CD4-positive, CD25-positive, alpha-beta regulatory T cell (primary cell): ENCODE data around the gene LRRC73. TPM values are rescaled to one million over a fixed set of nuclear protein-coding genes. Genes with fewer than 3 reads are reported as not detected.
A peak's percentile ranks its signal among the peaks of the same experiment; 100 is the strongest.
"Not testable (repeated sequence)": the region's sequence is repeated elsewhere in the genome, so short reads cannot be mapped to it uniquely, and the experiment has no call there.

Experiments used
- ATAC-seq, 2 donors: fragments of 150-1000 bp; cut with Tn5 transposase; one replicate each; pipeline ENCODE4 v1.10.0; 2021; ENCODE audit warnings: low read depth in 2 of 2, moderate number of reproducible peaks in 2 of 2, moderate library complexity in 1 of 2
- DNase-seq, 3 donors: peaks; one replicate each; pipeline versions ENCODE4 v3.0.0 to v3.0.0-alpha.2; 2012 to 2022; ENCODE audit warnings: mixed read lengths in 1 of 3
- H3K27ac ChIP-seq: one replicate; pipeline ENCODE4 v1.7.0; 2013; ENCODE audit warnings: mild to moderate bottlenecking, low read length; ENCODE audit not compliant: insufficient read depth, poor library complexity, severe bottlenecking
- H3K27me3 ChIP-seq: one replicate; pipeline ENCODE4 v1.7.0; 2013; ENCODE audit warnings: low read length; ENCODE audit not compliant: control insufficient read depth, insufficient read depth
- H3K36me3 ChIP-seq: one replicate; pipeline ENCODE4 v1.7.0; 2013; ENCODE audit warnings: mild to moderate bottlenecking, low read length, moderate library complexity; ENCODE audit not compliant: control insufficient read depth, insufficient read depth
- H3K4me1 ChIP-seq: 2 replicates; pipeline ENCODE4 v1.7.0; 2013; ENCODE audit warnings: mild to moderate bottlenecking, low read length; ENCODE audit not compliant: insufficient read depth, control insufficient read depth, poor library complexity, severe bottlenecking
- H3K4me3 ChIP-seq: one replicate; pipeline ENCODE4 v1.7.0; 2013; ENCODE audit warnings: low read depth, mild to moderate bottlenecking, low read length, moderate library complexity
- H3K9me3 ChIP-seq, 2 experiments: 1 replicate in 1 of 2; 2 replicates in 1 of 2; pipeline ENCODE4 v1.7.0; 2013; ENCODE audit warnings: low read length in 2 of 2, mild to moderate bottlenecking in 1 of 2, moderate library complexity in 1 of 2; ENCODE audit not compliant: control insufficient read depth in 2 of 2
- H3K27ac Mint-ChIP-seq, 3 donors: one replicate each; pipeline ENCODE4 v1.8.0; 2020 to 2022; ENCODE audit warnings: mild to moderate bottlenecking in 3 of 3, mixed read lengths in 3 of 3, moderate library complexity in 2 of 3
- H3K27me3 Mint-ChIP-seq: one replicate; pipeline ENCODE4 v1.8.0; 2022; ENCODE audit warnings: mild to moderate bottlenecking, mixed read lengths
- H3K36me3 Mint-ChIP-seq: one replicate; pipeline ENCODE4 v1.8.0; 2020; ENCODE audit warnings: mixed read lengths
- H3K4me1 Mint-ChIP-seq, 4 donors: one replicate each; pipeline ENCODE4 v1.8.0; 2020 to 2022; ENCODE audit warnings: mixed read lengths in 4 of 4, mild to moderate bottlenecking in 1 of 4
- H3K4me3 Mint-ChIP-seq, 4 donors: one replicate each; pipeline ENCODE4 v1.8.0; 2020 to 2022; ENCODE audit warnings: mild to moderate bottlenecking in 4 of 4, mixed read lengths in 4 of 4, moderate library complexity in 3 of 4
- H3K9me3 Mint-ChIP-seq, 7 donors: one replicate each; pipeline ENCODE4 v1.8.0; 2020 to 2022; ENCODE audit warnings: mixed read lengths in 7 of 7, mild to moderate bottlenecking in 3 of 7, moderate library complexity in 2 of 7
- polyA plus RNA-seq, 4 donors: library from polyadenylated mRNA; unstranded; fragments of 300-500 nt; fragmentation: Illumina TruSeq; gene quantifications; one replicate each; pipeline ENCODE4 v1.2.3, GENCODE V29; 2021
- total RNA-seq: library from RNA; stranded (reverse); gene quantifications from one replicate; pipeline ENCODE4 v1.2.3, GENCODE V29; 2022

Gene LRRC73, protein sequence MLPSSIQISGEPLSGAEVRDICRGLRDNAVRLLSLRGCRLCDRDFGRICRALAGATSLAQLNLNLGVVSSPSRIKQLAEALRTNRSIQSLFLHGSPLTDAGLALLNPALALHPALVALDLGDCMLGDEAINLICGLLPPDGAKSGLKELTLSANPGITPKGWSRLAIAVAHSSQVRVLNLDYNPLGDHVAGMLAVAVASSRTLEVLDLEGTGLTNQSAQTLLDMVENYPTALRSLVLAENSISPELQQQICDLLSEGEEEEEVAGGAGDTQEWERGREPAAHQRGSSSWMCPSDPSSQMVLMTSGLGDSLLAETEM
- 0.30 TPM for total RNA-seq
- polyA plus RNA-seq = not detected

DNA sequence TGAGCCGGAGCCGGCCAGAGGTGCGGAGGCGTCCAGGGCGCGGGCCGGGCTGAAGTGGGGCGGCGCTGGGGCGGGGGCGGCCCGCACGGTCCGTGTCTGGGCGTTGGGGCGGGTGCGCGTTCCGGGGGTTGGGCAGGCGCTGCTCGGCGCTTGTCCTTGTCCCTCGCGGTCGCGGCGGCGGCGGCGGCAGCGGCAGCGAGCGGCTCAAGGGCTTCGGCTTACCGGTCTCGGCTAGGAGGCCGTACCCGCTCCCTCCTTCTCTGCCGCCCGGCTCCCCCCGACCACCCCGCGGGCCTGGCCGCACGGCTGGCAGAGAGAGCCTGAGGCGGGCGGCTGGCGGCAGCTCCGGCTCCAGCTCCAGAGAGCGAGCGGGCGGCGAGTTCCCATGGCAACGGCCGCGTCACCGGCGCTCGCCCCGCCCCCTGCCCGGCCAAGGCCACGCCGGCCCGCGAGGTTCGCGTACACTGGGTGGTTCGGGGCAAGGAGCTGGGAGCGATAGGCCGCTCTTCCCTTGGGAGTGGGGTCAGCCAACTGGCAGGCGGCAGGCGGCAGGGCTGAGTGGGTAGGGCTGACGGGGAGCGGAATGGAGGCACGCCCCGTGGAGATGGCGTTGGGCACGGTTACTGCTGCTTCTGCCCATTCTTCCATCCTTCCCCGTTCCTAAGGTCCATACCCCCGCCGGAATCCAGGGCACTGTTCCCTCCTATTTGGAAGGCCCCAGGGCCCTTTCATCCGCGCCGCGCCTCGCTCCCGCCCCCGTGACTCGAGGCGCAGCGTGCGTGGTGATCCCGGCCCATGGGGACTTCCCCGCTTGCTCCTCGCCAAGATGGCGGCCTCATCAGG lies at the start of gene LRRC73:
Gene LRRC73, minus strand, starts transcription at position 363 of the 843 bp plus-strand sequence. CDS start 561 bp downstream, outside the sequence.
- Histone ChIP-seq H3K4me3 (no peak within 1 kb of the TSS), H3K9me3 (no peaks in the 10 kb centered on the region), H3K27ac (peak within 1 kb of the TSS; percentile 23), H3K27me3 (no peaks in the 10 kb centered on the region), H3K36me3 (peaks cover 37% of the 10 kb centered on the region), H3K4me1 (peaks cover 35% of the 10 kb centered on the region)
- peak; percentile 70 to 78 (median 75) for DNase-seq
- Mint-ChIP-seq H3K4me1 (peaks cover 5 to 38% (median 21%) of the 10 kb centered on the region in 4 donors), H3K4me3 (peak within 1 kb of the TSS; percentile 83 to 97 (median 92)), H3K27ac (peak within 1 kb of the TSS in 2 of 3 donors; percentile 81 to 83), H3K9me3 (no peaks in the 10 kb centered on the region), H3K27me3 (peaks cover 20% of the 10 kb centered on the region), H3K36me3 (peaks cover 31% of the 10 kb centered on the region)
- peak; percentile 67 to 69 for ATAC-seq

DNA sequence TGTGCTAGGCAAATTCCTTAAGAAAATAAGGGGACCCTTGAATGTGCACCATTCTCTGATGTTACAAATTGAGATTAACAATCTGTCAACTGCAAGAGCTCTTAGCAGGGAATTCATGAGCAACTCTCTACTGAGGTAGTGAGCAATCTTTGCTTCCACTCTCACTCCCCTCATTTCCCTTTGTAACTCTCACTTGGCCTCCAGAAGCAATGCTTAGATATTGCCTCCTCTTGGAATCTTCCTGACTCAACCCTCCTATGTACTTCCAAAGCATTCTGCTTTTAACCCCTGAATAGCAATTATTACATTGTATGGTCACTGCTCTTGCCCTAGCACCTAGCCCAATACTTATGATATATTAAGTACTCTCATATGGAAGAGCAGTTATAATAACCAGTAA lies 49.2 kb upstream of the LRRC73 start:
- Histone ChIP-seq H3K9me3 (no peaks in the 10 kb centered on the region), H3K4me1 (no peaks in the 10 kb centered on the region), H3K36me3 (peaks cover 86% of the 10 kb centered on the region), H3K4me3 (no peak overlapping the region), H3K27me3 (no peaks in the 10 kb centered on the region), H3K27ac (no peak overlapping the region)
- Mint-ChIP-seq H3K36me3 (peaks cover 48% of the 10 kb centered on the region), H3K4me1 (no peaks in the 10 kb centered on the region), H3K4me3 (no peak overlapping the region), H3K27ac (peak overlapping the region in 1 of 3 donors; percentile 21), H3K9me3 (no peaks in the 10 kb centered on the region), H3K27me3 (no peaks in the 10 kb centered on the region)
- ATAC-seq (no peak), DNase-seq (no peak)

DNA sequence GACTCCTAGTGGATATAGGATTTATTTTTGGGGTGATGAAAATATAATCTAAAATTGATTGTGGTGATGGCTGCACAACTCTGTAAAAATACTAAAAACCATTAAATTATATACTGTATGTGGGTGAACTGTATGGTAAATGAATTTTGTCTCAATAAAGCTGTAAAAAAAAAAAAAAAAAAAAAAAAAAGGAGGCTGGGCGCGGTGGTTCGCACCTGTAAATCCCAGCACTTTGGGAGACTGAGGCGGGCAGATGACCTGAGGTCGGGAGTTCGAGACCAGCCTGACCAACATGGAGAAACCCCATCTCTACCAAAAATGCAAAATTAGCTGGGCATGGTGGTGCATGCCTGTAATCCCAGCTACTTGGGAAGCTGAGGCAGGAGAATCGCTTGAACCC lies 47.5 kb upstream of the LRRC73 start:
- H3K4me3 Mint-ChIP-seq, H3K27me3 Mint-ChIP-seq, DNase-seq, H3K9me3 ChIP-seq, H3K4me3 ChIP-seq, H3K4me1 ChIP-seq, H3K27me3 ChIP-seq, H3K4me1 Mint-ChIP-seq, H3K27ac ChIP-seq, H3K9me3 Mint-ChIP-seq, ATAC-seq, H3K27ac Mint-ChIP-seq: not testable (repeated sequence)
- H3K36me3 ChIP-seq = peaks cover 84% of the 10 kb centered on the region
- peaks cover 59% of the 10 kb centered on the region for H3K36me3 Mint-ChIP-seq

DNA sequence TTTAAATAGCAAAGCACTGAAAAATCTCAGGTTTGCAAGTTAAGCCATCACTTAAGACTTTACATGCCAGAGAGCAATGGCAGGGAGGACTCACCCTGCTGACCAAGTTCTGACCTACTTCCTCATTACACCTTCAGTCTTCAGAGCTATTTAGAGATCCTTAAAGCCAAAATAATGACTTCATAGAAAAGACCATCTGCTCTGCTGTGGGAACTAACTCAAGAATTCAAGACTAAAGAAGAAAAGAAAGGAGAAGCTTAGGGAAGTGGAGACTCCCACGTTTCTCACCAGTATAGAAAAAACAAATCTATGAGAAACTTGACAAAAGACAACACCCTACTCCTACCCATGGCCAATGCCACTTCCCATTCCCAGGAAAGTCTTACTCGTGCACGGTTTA lies 37.1 kb upstream of the LRRC73 start:
- H3K36me3 ChIP-seq = peaks cover 89% of the 10 kb centered on the region

DNA sequence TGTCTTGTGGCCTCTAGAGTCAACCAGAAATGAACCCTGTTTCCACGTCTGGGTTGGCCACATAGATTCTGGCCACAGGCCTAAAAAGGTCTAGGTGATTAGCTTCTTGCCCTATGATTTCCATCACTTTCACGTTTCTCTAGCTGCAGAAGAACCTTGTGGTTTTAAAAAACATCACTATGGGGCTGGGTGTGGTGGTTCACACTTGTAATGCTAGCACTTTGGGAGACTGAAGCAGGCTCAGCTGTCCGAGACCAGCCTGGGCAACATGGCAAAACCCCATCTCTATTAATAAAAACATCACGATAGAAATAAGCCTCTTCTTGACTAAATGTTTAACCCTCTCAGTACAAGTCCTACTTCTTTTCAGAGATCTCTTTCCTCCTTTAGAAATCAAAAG lies 34.3 kb upstream of the LRRC73 start:
- Mint-ChIP-seq H3K4me3 (no peak overlapping the region), H3K27ac (no peak overlapping the region), H3K4me1 (peaks cover 0 to 10% (median 4%) of the 10 kb centered on the region in 4 donors), H3K9me3 (no peaks in the 10 kb centered on the region), H3K36me3 (peaks cover 45% of the 10 kb centered on the region), H3K27me3 (no peaks in the 10 kb centered on the region)
- DNase-seq (no peak), ATAC-seq (no peak)
- Histone ChIP-seq H3K9me3 (no peaks in the 10 kb centered on the region), H3K4me3 (no peak overlapping the region), H3K27ac (no peak overlapping the region), H3K27me3 (no peaks in the 10 kb centered on the region), H3K36me3 (peaks cover 80% of the 10 kb centered on the region), H3K4me1 (no peaks in the 10 kb centered on the region)

More for the DNA sequence above, 37.1 kb upstream of the LRRC73 start:
- Histone ChIP-seq H3K27ac (no peak overlapping the region), H3K4me1 (no peaks in the 10 kb centered on the region), H3K9me3 (no peaks in the 10 kb centered on the region), H3K27me3 (no peaks in the 10 kb centered on the region), H3K4me3 (no peak overlapping the region)
- Mint-ChIP-seq H3K27me3 (no peaks in the 10 kb centered on the region), H3K4me3 (no peak overlapping the region), H3K36me3 (peaks cover 40% of the 10 kb centered on the region), H3K4me1 (peaks cover 0 to 14% (median 3%) of the 10 kb centered on the region in 4 donors), H3K9me3 (no peaks in the 10 kb centered on the region), H3K27ac (no peak overlapping the region)
- no peak for DNase-seq
- no peak for ATAC-seq

DNA sequence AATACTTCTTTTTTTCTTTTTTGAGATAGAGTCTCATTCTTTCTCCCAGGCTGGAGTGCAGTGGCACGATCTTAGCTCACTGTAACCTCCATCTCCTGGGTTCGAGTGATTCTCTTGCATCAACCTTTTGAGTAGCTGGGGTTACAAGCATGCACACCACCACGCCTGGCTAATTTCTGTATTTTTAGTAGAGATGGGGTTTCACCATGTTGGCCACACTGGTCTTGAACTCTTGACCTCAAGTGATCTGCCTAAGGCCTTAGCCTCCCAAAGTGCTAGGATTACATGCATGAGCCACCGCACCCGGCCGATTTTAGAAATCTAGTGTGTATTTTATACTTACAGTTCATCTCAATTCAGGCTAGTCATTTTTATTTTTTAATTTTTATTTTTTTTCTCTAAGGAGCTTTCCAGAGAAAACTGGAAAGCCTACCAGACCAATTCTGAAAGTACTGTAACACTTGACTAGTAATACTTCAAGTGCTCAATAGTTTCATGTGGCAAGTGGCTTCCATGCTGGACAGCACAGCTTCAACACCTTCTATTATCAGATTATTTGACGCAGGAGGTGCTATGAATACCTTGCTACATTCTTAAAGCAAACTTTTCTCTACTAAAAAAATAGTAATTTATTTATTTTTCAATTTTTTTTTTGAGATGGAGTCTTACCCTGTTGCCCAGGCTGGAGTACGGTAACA lies 31.8 kb upstream of the LRRC73 start:
- Mint-ChIP-seq H3K36me3 (peaks cover 35% of the 10 kb centered on the region), H3K27ac (no peak overlapping the region)

DNA sequence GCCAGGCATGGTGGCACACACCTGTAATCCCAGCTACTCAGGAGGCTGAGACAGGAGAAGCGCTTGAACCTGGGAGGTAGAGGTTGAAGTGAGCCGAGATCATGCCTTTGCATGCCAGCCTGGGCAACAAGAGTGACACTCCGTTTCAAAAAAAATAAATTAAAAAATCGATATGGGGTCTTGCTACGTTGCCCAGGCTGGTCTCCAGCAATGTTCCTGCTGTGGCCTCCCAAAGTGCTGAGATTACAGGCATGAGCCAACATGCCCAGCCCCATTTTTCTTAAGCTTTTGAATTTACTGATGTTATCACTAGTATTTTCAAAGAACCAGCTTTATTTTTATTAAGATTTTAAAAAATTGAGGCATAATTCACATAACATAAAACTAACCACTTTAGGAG lies 30.4 kb upstream of the LRRC73 start:
- H3K36me3 Mint-ChIP-seq = peaks cover 24% of the 10 kb centered on the region
- H3K4me1 Mint-ChIP-seq = peaks cover 0 to 5% (median 2%) of the 10 kb centered on the region in 4 donors
- H3K4me3 ChIP-seq = no peak overlapping the region
- H3K27me3 ChIP-seq = no peaks in the 10 kb centered on the region
- no peak for DNase-seq
- no peak overlapping the region for H3K4me3 Mint-ChIP-seq
- no peak overlapping the region for H3K27ac ChIP-seq
- H3K27me3 Mint-ChIP-seq = no peaks in the 10 kb centered on the region
- no peak for ATAC-seq
- peaks cover 59% of the 10 kb centered on the region for H3K36me3 ChIP-seq
- H3K27ac Mint-ChIP-seq = no peak overlapping the region
- no peaks in the 10 kb centered on the region for H3K9me3 ChIP-seq
- no peaks in the 10 kb centered on the region for H3K4me1 ChIP-seq
- no peaks in the 10 kb centered on the region for H3K9me3 Mint-ChIP-seq

More for the DNA sequence above, 31.8 kb upstream of the LRRC73 start:
- no peaks in the 10 kb centered on the region for H3K4me1 ChIP-seq
- H3K36me3 ChIP-seq = peaks cover 72% of the 10 kb centered on the region
- no peaks in the 10 kb centered on the region for H3K27me3 ChIP-seq
- ATAC-seq (no peak), DNase-seq (no peak)
- no peak overlapping the region for H3K4me3 ChIP-seq
- H3K27ac ChIP-seq = no peak overlapping the region
- Mint-ChIP-seq H3K9me3 (no peaks in the 10 kb centered on the region), H3K27me3 (no peaks in the 10 kb centered on the region), H3K4me1 (peaks cover 0 to 9% (median 3%) of the 10 kb centered on the region in 4 donors), H3K4me3 (no peak overlapping the region)
- no peaks in the 10 kb centered on the region for H3K9me3 ChIP-seq
